ENCODE measurements around the gene OMP.

The OMP gene

GRCh38 chr11:77074205-77074604 lies 28.4 kb upstream of the OMP start:
- H3K36me3 ChIP-seq (replicated peaks): no peaks in the 10 kb centered on the region
- H3K9me3 ChIP-seq: no peaks in the 10 kb centered on the region
- H3K4me3 ChIP-seq: no peak overlapping the region

DNA sequence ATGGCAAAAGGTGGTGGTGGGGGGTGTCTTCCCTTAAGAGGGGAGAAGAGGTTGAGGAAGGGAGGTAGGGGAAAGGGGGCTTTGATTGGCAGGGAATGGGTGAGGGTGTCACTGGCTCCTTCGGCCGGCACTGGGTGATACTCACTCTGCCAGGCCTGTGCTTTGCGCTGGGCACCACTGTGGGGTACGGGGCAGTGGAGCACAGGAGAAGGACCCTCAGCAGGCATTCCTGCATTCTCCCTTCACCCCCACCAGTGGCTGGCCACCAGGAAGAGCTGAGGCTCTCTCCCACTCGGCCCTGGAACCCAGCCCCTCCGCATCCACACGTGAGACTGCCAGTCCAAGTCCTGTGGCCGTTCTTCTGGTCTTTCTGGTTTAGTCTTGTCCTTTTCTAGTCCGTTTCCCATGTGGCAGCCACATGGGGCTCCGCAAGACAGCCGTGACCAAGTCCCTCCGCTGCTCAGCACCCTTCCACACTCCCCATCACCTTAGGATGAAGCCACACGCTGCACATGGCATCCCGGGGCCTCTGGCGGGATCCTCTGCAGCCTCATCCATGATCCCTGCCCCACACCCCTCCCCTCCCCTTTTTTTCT lies 27.9 kb upstream of the OMP start:
- Histone ChIP-seq H3K4me1 (peaks cover 8% of the 10 kb centered on the region), H3K36me3 (replicated peaks) (no peaks in the 10 kb centered on the region), H3K27me3 (ENCODE audit: low read depth) (no peaks in the 10 kb centered on the region), H3K4me3 (no peak overlapping the region), H3K9me3 (no peaks in the 10 kb centered on the region)
- in situ Hi-C loops (cut with MboI; ENCODE audit: low sequenced_read_pairs): no loop called here
- DNase-seq (ENCODE audit: low spot score in 2 of 2): no peak

More at GRCh38 chr11:77074205-77074604, 28.4 kb upstream of the OMP start:
- Histone ChIP-seq H3K4me1 (peaks cover 8% of the 10 kb centered on the region), H3K27me3 (ENCODE audit: low read depth) (no peaks in the 10 kb centered on the region)
- in situ Hi-C loops (cut with MboI; ENCODE audit: low sequenced_read_pairs): no loop called here
- no peak for DNase-seq (ENCODE audit: low spot score in 2 of 2)

DNA sequence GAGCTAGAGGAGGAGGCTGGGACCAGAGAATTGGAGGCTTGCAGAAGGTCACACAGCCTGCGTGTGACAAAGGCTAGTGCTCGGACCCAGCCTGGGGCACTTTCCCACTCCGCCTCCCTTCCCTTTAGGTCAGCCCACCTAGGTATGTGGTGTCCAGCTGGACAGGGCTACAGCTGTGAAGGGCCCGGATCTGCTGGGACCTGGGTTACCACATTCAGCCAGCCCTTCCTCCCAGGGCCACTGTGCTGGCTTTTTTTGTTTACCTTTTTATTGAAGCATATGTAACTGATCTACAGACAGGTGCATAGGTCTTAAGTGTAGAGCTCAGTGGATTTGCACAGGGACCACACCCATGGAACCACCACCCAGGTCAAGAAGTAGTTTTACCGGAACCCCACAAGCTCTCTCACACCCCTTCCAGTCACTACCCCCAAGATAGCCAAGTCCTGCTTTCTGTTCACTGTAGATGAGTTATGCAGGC lies 27.2 kb upstream of the OMP start:
- Histone ChIP-seq H3K4me3 (no peak overlapping the region), H3K4me1 (peaks cover 8% of the 10 kb centered on the region), H3K27me3 (ENCODE audit: low read depth) (no peaks in the 10 kb centered on the region), H3K9me3 (no peaks in the 10 kb centered on the region), H3K36me3 (replicated peaks) (no peaks in the 10 kb centered on the region)
- DNase-seq (ENCODE audit: low spot score in 2 of 2): no peak
- in situ Hi-C loops (cut with MboI; ENCODE audit: low sequenced_read_pairs): no loop called here

- DNase-seq (ENCODE audit: low spot score in 2 of 2): no peak
- in situ Hi-C loops (cut with MboI; ENCODE audit: low sequenced_read_pairs): no loop called here
- Histone ChIP-seq H3K27me3 (ENCODE audit: low read depth) (no peaks in the 10 kb centered on the region), H3K36me3 (replicated peaks) (no peaks in the 10 kb centered on the region), H3K4me3 (no peak overlapping the region), H3K9me3 (no peaks in the 10 kb centered on the region), H3K4me1 (peaks cover 8% of the 10 kb centered on the region)
Observed at GRCh38 chr11:77079666-77080065, 23.0 kb upstream of the OMP start.

- peaks cover 8% of the 10 kb centered on the region for H3K4me1 ChIP-seq
- H3K4me3 ChIP-seq: no peak overlapping the region
- no peak for DNase-seq (ENCODE audit: low spot score in 2 of 2)
- in situ Hi-C loops (cut with MboI; ENCODE audit: low sequenced_read_pairs): no loop called here
- H3K27me3 ChIP-seq (ENCODE audit: low read depth): no peaks in the 10 kb centered on the region
- no peaks in the 10 kb centered on the region for H3K9me3 ChIP-seq
- no peaks in the 10 kb centered on the region for H3K36me3 ChIP-seq (replicated peaks)
Observed at GRCh38 chr11:77080643-77081210, 21.9 kb upstream of the OMP start.

DNA sequence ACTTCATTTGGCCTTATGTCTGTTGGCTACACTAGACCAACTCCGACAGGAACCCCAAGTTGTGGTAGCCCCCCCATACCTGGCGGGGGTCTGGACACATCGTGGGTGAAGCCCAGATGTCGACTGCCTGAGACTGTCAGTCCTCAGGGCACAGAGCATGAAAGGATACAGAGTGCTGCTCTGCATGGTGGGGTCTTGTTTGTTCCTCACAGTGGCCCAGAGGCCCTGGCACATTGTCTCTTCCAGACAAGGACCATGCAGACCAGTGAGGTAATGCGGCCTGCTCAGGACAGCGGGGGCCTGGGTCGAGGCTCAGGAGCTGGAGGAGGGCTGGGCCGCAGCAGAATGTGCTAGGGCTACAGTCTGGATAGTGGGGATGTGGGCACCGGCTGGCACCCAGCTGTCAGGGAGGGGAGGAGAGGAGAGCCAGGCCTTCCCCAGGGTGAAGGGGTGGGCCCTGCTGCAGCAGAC lies 21.2 kb upstream of the OMP start:
- in situ Hi-C loops (cut with MboI; ENCODE audit: low sequenced_read_pairs): no loop called here
- no peaks in the 10 kb centered on the region for H3K27me3 ChIP-seq (ENCODE audit: low read depth)
- H3K9me3 ChIP-seq: no peaks in the 10 kb centered on the region
- DNase-seq (ENCODE audit: low spot score in 2 of 2): no peak
- no peaks in the 10 kb centered on the region for H3K36me3 ChIP-seq (replicated peaks)
- no peak overlapping the region for H3K4me3 ChIP-seq
- peaks cover 8% of the 10 kb centered on the region for H3K4me1 ChIP-seq

DNA sequence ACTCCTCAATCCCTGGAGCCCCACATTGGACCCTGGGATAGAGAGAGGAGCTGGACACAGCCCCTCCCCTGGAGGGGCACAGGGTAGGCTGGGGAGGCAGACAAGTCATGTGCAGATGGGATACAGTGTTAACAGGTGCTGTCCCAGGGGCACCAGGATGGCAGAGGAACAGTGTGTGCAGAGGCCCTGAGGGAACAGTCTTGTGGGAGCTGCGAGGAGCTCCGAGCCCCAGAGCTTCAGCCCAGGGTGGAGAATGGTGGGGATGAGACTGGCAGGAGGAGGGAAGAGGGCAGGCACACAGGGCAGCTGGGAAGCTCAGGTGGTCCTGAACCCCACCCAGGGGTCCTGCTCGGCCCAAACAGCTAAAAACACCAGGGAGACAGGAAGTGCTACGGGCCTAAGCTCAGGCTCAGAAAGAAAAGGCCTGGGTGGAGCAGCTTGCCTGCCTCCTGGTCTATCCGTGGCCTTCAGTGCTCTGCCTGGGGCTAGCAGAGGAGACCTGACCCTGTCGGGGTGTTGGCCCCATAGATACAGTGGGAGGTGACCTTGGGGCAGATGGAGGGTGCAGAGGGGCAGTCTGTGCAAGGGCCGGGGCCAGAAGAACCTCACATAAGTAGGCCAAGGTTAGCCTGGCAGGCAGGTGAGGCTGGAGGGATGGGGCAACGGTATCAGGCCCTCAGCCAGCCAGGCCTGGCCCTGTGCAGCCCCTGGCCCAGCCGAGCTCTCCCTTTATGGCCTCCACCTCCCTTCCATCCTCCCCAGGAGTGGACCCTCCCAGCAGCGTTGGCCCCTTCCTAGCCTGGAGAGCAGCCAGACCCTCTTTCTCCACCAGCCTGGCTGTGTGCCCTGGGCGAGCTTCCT lies 20.4 kb upstream of the OMP start:
- Histone ChIP-seq H3K36me3 (replicated peaks) (no peaks in the 10 kb centered on the region), H3K27me3 (ENCODE audit: low read depth) (no peaks in the 10 kb centered on the region), H3K4me3 (no peak overlapping the region), H3K4me1 (peaks cover under 1% of the 10 kb centered on the region), H3K9me3 (no peaks in the 10 kb centered on the region)
- DNase-seq (ENCODE audit: low spot score in 2 of 2): no peak
- in situ Hi-C loops (cut with MboI; ENCODE audit: low sequenced_read_pairs): no loop called here

DNA sequence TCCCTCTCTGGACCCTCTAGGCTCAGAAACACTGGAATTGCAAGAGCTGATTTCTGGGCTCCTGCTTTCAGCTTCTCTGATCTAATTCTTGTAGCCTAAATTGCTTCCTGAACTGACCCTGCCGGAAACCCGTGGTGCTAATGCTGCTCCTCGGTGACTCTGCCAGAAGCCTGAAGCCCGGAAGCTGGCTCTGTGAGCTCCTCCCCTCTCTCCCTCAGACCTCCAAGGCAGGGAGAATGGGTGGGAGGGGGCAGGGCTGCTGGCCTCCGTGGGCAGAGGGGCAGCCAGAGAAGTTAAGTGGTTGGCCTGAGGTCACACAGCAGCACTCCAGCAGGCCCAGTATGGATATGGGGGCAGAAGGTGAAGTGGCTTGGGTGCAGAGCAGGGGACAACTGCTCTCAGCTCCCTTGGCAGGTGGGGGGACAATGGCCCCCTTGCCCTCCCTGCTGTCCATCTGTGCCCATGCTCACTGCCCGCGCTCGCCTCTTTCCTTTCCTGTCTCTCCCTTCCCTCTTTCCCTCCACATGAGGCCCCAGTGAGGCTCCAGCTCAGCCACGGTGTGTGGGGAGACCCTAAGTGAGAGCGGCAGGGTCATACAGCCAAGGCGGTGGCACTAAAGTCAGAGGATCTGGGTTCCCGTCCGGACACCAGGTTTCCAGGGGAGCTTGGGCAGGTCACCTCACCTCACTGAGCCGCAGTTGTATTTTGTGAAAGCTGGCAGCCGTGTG lies 19.6 kb upstream of the OMP start:
- DNase-seq (ENCODE audit: low spot score in 2 of 2): no peak
- H3K4me1 ChIP-seq: no peaks in the 10 kb centered on the region
- H3K36me3 ChIP-seq (replicated peaks): no peaks in the 10 kb centered on the region
- in situ Hi-C loops (cut with MboI; ENCODE audit: low sequenced_read_pairs): no loop called here
- H3K4me3 ChIP-seq: no peak overlapping the region
- H3K27me3 ChIP-seq (ENCODE audit: low read depth): no peaks in the 10 kb centered on the region
- H3K9me3 ChIP-seq: no peaks in the 10 kb centered on the region

GRCh38 chr11:77083566-77084245 lies 18.9 kb upstream of the OMP start:
- no peak overlapping the region for H3K4me3 ChIP-seq
- no peaks in the 10 kb centered on the region for H3K9me3 ChIP-seq
- in situ Hi-C loops (cut with MboI; ENCODE audit: low sequenced_read_pairs): no loop called here
- H3K36me3 ChIP-seq (replicated peaks): no peaks in the 10 kb centered on the region
- no peaks in the 10 kb centered on the region for H3K4me1 ChIP-seq
- H3K27me3 ChIP-seq (ENCODE audit: low read depth): no peaks in the 10 kb centered on the region
- no peak for DNase-seq (ENCODE audit: low spot score in 2 of 2)

GRCh38 chr11:77084581-77085191 lies 18.0 kb upstream of the OMP start:
- H3K4me1 ChIP-seq: no peaks in the 10 kb centered on the region
- H3K4me3 ChIP-seq: no peak overlapping the region
- in situ Hi-C loops (cut with MboI; ENCODE audit: low sequenced_read_pairs): no loop called here
- H3K9me3 ChIP-seq: no peaks in the 10 kb centered on the region
- H3K36me3 ChIP-seq (replicated peaks): no peaks in the 10 kb centered on the region
- no peak for DNase-seq (ENCODE audit: low spot score in 2 of 2)
- no peaks in the 10 kb centered on the region for H3K27me3 ChIP-seq (ENCODE audit: low read depth)

GRCh38 chr11:77085652-77086051 lies 17.0 kb upstream of the OMP start:
- no peak overlapping the region for H3K4me3 ChIP-seq
- in situ Hi-C loops (cut with MboI; ENCODE audit: low sequenced_read_pairs): no loop called here
- H3K9me3 ChIP-seq: no peaks in the 10 kb centered on the region
- no peaks in the 10 kb centered on the region for H3K27me3 ChIP-seq (ENCODE audit: low read depth)
- H3K4me1 ChIP-seq: no peaks in the 10 kb centered on the region
- no peak for DNase-seq (ENCODE audit: low spot score in 2 of 2)
- no peaks in the 10 kb centered on the region for H3K36me3 ChIP-seq (replicated peaks)

DNA sequence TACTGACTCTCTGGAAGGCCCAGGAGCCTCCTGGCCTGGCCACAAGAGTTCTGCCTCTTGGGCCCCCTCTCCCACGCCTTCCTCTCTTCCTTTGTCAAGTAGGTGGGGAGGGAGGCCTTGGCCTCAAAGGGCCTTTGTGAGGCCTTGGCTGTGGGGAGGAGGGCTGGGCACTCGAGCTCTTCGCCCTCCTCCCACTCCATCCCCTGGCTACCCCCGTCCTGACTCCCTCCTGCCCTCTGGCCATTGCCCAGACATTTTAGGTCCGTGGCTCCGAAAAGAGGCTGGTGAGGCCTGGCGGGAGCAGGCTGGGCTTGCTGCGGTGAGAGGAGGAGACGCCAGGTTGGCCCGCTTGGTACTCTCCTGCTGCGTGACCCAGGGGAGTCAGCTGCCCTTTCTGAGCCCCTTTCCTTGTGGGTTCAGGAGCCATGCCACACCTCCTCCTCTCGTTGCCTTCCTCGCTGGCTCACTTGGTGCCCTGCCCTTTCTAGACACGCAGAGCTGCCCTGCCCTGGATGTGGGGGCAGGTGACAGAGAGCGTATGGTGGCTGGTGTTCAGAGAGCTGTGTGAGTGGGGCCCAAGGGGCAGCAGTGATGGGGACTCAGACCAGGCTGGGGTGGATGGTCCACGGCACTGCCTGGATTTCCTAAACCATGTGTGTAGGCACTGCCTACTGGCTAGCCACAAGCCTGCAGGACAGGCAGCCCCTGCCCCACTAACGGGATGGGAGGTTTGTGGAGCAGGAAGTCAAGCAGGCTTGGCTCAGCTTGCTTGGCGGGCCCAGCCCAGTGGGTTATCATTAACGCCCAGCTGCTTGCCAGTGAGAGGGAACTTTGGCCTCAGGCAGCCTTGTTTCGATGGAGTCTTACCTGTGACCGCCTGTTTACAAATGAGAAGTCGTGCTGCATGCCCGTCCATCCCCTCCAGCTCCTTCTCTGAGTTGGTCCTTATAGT lies 15.8 kb upstream of the OMP start:
- Histone ChIP-seq H3K27me3 (ENCODE audit: low read depth) (no peaks in the 10 kb centered on the region), H3K36me3 (replicated peaks) (no peaks in the 10 kb centered on the region), H3K9me3 (no peaks in the 10 kb centered on the region), H3K4me3 (no peak overlapping the region), H3K4me1 (no peaks in the 10 kb centered on the region)
- in situ Hi-C loops (cut with MboI; ENCODE audit: low sequenced_read_pairs): no loop called here
- no peak for DNase-seq (ENCODE audit: low spot score in 2 of 2)
